Measurements from ENCODE around the gene RNF217. TPM values are rescaled to one million over a fixed set of nuclear protein-coding genes. Genes with fewer than 3 reads are reported as not detected.

Gene RNF217
- total and polyA plus RNA-seq, 10 donors, result 0.89 to 17.1 (median 10.0) TPM

DNA sequence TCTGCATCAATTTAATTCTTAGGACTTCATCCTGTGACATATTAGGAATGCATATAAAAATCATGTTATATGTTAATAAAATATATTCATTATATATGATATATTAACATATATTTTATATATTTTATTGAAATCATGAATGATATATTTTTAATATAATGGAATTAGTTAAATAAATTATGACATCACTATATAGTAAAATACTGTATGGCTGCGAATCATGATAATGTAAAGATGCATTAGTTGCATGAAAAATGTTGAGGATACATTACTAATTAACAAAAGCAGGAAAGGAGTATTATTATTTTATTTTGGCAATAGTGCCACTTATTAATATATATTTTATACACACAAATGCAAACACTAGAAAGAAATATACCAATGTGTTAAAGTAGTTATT, 8.4 kb upstream of the RNF217 start:
- no peaks in the 10 kb centered on the region for H3K4me1 ChIP-seq
- intact Hi-C loops (cut with DNase I; ENCODE audit: low total_unique reads), result no loop called here
- 91 to 100% (median 95%) methylated on average over 1 of the region's 1 CpG for WGBS, 5 donors
- no peak overlapping the region for H3K4me3 ChIP-seq
- no peaks in the 10 kb centered on the region for H3K36me3 ChIP-seq
- H3K27ac ChIP-seq, result no peak overlapping the region
- TF ChIP-seq, protein P1, sequence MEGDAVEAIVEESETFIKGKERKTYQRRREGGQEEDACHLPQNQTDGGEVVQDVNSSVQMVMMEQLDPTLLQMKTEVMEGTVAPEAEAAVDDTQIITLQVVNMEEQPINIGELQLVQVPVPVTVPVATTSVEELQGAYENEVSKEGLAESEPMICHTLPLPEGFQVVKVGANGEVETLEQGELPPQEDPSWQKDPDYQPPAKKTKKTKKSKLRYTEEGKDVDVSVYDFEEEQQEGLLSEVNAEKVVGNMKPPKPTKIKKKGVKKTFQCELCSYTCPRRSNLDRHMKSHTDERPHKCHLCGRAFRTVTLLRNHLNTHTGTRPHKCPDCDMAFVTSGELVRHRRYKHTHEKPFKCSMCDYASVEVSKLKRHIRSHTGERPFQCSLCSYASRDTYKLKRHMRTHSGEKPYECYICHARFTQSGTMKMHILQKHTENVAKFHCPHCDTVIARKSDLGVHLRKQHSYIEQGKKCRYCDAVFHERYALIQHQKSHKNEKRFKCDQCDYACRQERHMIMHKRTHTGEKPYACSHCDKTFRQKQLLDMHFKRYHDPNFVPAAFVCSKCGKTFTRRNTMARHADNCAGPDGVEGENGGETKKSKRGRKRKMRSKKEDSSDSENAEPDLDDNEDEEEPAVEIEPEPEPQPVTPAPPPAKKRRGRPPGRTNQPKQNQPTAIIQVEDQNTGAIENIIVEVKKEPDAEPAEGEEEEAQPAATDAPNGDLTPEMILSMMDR (IDR thresholded peaks at IDR 0.05 in 8 of 11, conservative IDR thresholded peaks at IDR 0.05 in 3 of 11), result no peak
- TF ChIP-seq POLR2AphosphoS5 (IDR thresholded peaks at IDR 0.05) (no peak), POLR2A (IDR thresholded peaks at IDR 0.05) (no peak)
- no peaks in the 10 kb centered on the region for H3K9me3 ChIP-seq
- no peaks in the 10 kb centered on the region for H3K27me3 ChIP-seq (replicated peaks in 1 of 7)
- no peak for DNase-seq

DNA sequence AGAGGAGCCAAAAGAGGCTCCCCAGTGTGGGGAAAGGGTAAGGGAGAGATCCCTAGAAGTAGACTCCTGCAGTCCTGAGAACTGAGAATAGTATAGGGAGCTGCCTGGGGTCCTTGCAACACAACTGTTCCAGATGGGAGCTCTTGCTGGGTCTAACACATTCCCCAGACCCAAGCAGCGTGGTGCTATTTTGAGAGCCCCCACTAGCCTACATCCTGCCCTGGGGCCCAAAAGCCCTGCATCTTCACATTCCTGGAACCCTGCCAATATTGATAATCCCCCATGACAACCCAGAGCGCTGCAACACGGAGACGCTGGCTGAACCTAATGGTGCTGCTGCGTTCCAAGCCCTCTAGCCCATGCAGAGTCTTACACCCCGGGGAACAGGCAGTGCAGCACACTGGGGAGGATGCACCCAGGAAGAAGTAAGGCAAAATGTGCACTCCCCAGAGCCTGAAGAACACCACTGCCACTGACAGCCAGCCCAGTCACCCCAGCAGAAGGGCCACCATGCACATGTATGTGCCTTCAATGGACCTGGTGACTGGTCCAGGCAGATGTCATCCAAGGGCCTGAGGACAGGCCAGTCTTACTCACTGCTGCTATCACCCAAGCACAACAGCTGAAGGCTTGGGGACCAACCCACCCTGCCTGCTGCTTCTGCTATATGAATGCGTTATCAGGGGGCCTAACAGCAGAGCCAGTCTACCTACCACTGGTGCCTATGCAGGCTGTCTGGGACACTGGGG, 7.0 kb upstream of the RNF217 start:
- Histone ChIP-seq H3K27ac (no peak overlapping the region), H3K4me1 (no peaks in the 10 kb centered on the region), H3K27me3 (replicated peaks in 1 of 7) (no peaks in the 10 kb centered on the region), H3K36me3 (no peaks in the 10 kb centered on the region), H3K9me3 (no peaks in the 10 kb centered on the region), H3K4me3 (no peak overlapping the region)
- WGBS, 5 donors, result 80 to 89% (median 84%) methylated on average over 5 to 7 of the region's 7 CpGs
- intact Hi-C loops (cut with DNase I; ENCODE audit: low total_unique reads), result no loop called here
- no peak for DNase-seq
- TF ChIP-seq, protein P1 (IDR thresholded peaks at IDR 0.05 in 8 of 11, conservative IDR thresholded peaks at IDR 0.05 in 3 of 11), result no peak
- TF ChIP-seq POLR2A (IDR thresholded peaks at IDR 0.05) (no peak), POLR2AphosphoS5 (IDR thresholded peaks at IDR 0.05) (no peak)

DNA sequence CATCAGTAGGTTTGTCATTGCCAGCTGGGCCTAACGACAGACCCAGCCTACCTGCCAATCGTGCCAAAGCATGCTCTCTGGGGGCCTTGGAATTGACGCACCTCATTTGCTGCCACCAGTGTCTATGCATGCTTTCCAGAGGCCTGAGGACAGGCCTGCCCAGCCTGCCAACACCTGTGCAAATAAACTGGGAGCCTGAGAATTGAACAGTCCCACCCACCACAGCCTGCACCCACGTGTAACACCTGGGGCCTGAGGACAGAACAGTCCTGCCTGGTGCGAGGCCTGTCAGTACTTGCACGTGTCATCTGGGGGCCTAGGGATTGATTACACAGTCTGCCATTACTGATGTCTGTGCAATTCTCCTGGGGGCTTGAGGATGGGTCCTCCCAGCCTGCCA, 6.2 kb upstream of the RNF217 start:
- TF ChIP-seq POLR2AphosphoS5 (IDR thresholded peaks at IDR 0.05), result no peak
- no peak for TF ChIP-seq POLR2A (IDR thresholded peaks at IDR 0.05)
- TF ChIP-seq, protein P1 (IDR thresholded peaks at IDR 0.05 in 8 of 11, conservative IDR thresholded peaks at IDR 0.05 in 3 of 11), result no peak
- no peaks in the 10 kb centered on the region for H3K27me3 ChIP-seq (replicated peaks in 1 of 7)
- intact Hi-C loops (cut with DNase I; ENCODE audit: low total_unique reads), result no loop called here
- no peak overlapping the region for H3K27ac ChIP-seq
- H3K36me3 ChIP-seq, result no peaks in the 10 kb centered on the region
- WGBS, 5 donors, result 88 to 95% (median 94%) methylated on average over 5 to 6 of the region's 6 CpGs
- no peak for DNase-seq
- no peak overlapping the region for H3K4me3 ChIP-seq
- no peaks in the 10 kb centered on the region for H3K9me3 ChIP-seq
- H3K4me1 ChIP-seq, result peaks cover 0 to 6% (median 2%) of the 10 kb centered on the region in 6 donors

DNA sequence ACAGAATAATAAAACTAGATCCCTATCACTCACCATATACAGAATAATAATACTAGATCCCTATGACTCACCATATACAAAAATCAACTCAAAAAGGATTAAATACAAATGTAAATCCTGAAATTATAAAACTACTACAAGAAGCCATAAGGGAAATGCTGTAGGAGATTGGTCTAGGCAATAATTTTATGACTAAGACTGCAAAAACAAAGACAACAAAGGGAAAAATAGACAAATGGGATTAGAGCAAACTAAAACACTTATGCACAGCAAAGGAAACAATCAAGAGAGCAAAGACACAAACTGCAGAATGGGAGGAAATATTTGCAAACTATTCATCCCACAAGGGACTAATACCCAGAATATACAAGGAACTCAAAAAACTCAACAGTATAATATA, 4.1 kb upstream of the RNF217 start:
- intact Hi-C loops (cut with DNase I; ENCODE audit: low total_unique reads), result no loop called here
- Histone ChIP-seq H3K27ac (no peak overlapping the region), H3K4me1 (peaks cover 0 to 22% (median 14%) of the 10 kb centered on the region in 6 donors), H3K36me3 (no peaks in the 10 kb centered on the region), H3K9me3 (no peaks in the 10 kb centered on the region), H3K4me3 (no peak overlapping the region), H3K27me3 (replicated peaks in 1 of 7) (peaks cover 0 to 18% (median 5%) of the 10 kb centered on the region in 7 donors)
- no peak for TF ChIP-seq POLR2AphosphoS5 (IDR thresholded peaks at IDR 0.05)
- no peak for DNase-seq
